ENCODE data around the gene LANCL3.

DNA sequence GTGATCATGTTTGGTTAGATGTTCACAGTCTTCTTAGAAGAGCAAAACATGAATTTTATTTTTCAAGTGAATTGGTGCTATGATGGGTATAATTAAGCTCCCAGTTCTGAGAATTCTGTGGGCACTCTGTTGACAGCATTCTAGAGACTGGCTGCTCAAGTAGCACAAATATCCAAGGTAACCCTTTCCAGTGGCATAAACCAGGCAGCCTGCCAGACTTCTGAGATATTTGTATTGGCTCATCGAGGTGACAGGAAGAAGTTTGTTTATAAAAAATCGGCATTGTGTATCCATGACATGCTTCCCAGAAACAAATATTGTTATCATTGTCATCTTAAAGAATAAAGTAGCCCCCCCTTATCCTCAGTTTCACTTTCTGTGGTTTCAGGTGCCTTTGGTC is 28.3 kb downstream of the LANCL3 start:
- TF ChIP-seq, protein P1, sequence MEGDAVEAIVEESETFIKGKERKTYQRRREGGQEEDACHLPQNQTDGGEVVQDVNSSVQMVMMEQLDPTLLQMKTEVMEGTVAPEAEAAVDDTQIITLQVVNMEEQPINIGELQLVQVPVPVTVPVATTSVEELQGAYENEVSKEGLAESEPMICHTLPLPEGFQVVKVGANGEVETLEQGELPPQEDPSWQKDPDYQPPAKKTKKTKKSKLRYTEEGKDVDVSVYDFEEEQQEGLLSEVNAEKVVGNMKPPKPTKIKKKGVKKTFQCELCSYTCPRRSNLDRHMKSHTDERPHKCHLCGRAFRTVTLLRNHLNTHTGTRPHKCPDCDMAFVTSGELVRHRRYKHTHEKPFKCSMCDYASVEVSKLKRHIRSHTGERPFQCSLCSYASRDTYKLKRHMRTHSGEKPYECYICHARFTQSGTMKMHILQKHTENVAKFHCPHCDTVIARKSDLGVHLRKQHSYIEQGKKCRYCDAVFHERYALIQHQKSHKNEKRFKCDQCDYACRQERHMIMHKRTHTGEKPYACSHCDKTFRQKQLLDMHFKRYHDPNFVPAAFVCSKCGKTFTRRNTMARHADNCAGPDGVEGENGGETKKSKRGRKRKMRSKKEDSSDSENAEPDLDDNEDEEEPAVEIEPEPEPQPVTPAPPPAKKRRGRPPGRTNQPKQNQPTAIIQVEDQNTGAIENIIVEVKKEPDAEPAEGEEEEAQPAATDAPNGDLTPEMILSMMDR (conservative IDR thresholded peaks at IDR 0.05; ENCODE audit: low read length) = no peak
- no peak for TF ChIP-seq EZH2phosphoT487 (IDR thresholded peaks at IDR 0.05; ENCODE audit: borderline replicate concordance)
